Mucosa of descending colon (tissue), 3 donors: ENCODE data around the gene INTS6. TPM values are rescaled to one million over a fixed set of nuclear protein-coding genes. Genes with fewer than 3 reads are reported as not detected.

Experiments used
- ATAC-seq: fragments of 200-7000 bp; cut with Tn5 transposase; one replicate; pipeline ENCODE4 v1.9.1; 2020; ENCODE audit warnings: mild to moderate bottlenecking, moderate library complexity
- DNase-seq, 3 donors: peaks; one replicate each; pipeline ENCODE4 v3.0.0-alpha.2; 2020
- H3K36me3 ChIP-seq: fragments of 200-600 bp; one replicate; pipeline ENCODE4 v1.8.0; 2021; ENCODE audit warnings: low read depth, mild to moderate bottlenecking
- H3K4me1 ChIP-seq: fragments of 200-600 bp; one replicate; pipeline ENCODE4 v1.8.0; 2021; ENCODE audit warnings: low read depth, mild to moderate bottlenecking
- H3K4me3 ChIP-seq: fragments of 200-600 bp; one replicate; pipeline ENCODE4 v1.8.0; 2021; ENCODE audit warnings: mild to moderate bottlenecking
- H3K9me3 ChIP-seq: fragments of 200-600 bp; one replicate; pipeline ENCODE4 v1.8.0; 2021; ENCODE audit warnings: mild to moderate bottlenecking
- CTCF ChIP-seq: fragments of 200-600 bp; IDR thresholded peaks from one replicate; pipeline ENCODE4 v1.8.0; 2022; ENCODE audit warnings: antibody characterized with exemption, mild to moderate bottlenecking
- intact Hi-C, 2 donors: fragments of 100-400 bp; cut with DNase I in 1 of 2; cut with micrococcal nuclease in 1 of 2; formaldehyde crosslinking; loops; one replicate each; pipeline versions ENCODE4 v1.11.0 to v1.11.1; 2022; cut with DNase I, micrococcal nuclease
- microRNA-seq: library from miRNA; unstranded; fragments of <30 nt; microRNA quantifications from one replicate; pipeline ENCODE4, GENCODE V29; 2019
- total RNA-seq, 3 donors: library from RNA; stranded (reverse); fragmentation: NEBNext Ultra II Directional in 2 of 3; extraction: Animal tissue kit (Norgen Biotek cat#: 25700) in 2 of 3; gene quantifications; one replicate each; pipeline versions ENCODE4 v1.2.1 to v1.2.4, GENCODE V29; 2021 to 2023
- donor health status: DM: no; HTN: no; CAD: no; lungs with moderate emphysema.
- donor health status: DM: no; HTN: no; CAD: no.
- donor health status: DM: no; HTN: yes; CAD: no.

Gene INTS6
- total RNA-seq, 3 donors from 2014 or later = 32.0 to 38.4 (median 36.3) TPM

GRCh38 chr13:51311957-51312520, 140.8 kb downstream of the INTS6 start:
- no peak overlapping the region for H3K4me3 ChIP-seq
- no peak for TF ChIP-seq CTCF
- ATAC-seq (no peak), DNase-seq (no peak)
- intact Hi-C loops = no loop called here
- H3K9me3 ChIP-seq = no peaks in the 10 kb centered on the region
- no peaks in the 10 kb centered on the region for H3K4me1 ChIP-seq
- no peaks in the 10 kb centered on the region for H3K36me3 ChIP-seq

Small RNA genes within 50 kb of the gene (microRNA-seq; reads per million reads assigned to microRNA genes)
- gene MIR5693 = not detected

Other genes starting within 250 kb of the INTS6 start
- gene FAM124A, start 230.6 kb downstream of the INTS6 start, total RNA-seq = 10 to 100 TPM in 1 of 3 donors, 1 to 10 TPM in 2; 1.2 to 15.2 (median 2.1) TPM
- gene SERPINE3, start 113.3 kb downstream of the INTS6 start, total RNA-seq = not detected
- gene WDFY2, start 131.4 kb upstream of the INTS6 start, total RNA-seq = 1 to 10 TPM; 3.4 to 9.6 (median 6.6) TPM